HCT116 (cell line): ENCODE measurements around the gene AGAP1. TPM values are rescaled to one million over a fixed set of nuclear protein-coding genes. Genes with fewer than 3 reads are reported as not detected.

Source experiments
- ATAC-seq: fragments of 200-7000 bp; cut with Tn5 transposase; 2 replicates; pipeline ENCODE4 v1.9.1; 2020; ENCODE audit warnings: mild to moderate bottlenecking, moderate library complexity
- BruUV-seq: library from RNA; stranded (reverse); fragments of 400-500 nt; replicated peaks from 2 replicates; lab custom pipeline; 2021; lab: Mats Ljungman, UMichigan
- CTCF ChIA-PET: fragments of 300-600 bp; sonication (Branson Sonifier 250); formaldehyde crosslinking; loops from one replicate; lab custom pipeline; 2021; ENCODE audit warnings: antibody characterized with exemption; lab: Charles Lee
- POLR2A ChIA-PET: fragments of 300-600, 350-600 bp; sonication (Branson Sonifier 250); formaldehyde crosslinking; loops from one replicate; lab custom pipeline; 2021; ENCODE audit warnings: antibody characterized with exemption; lab: Charles Lee
- RAD21 ChIA-PET, 2 experiments: fragments of 300-600 bp; sonication (Branson Sonifier 250); formaldehyde crosslinking; loops; one replicate each; lab custom pipeline; 2023; ENCODE audit warnings: low total read pairs in 2 of 2; ENCODE audit not compliant: uncharacterized antibody in 2 of 2, unreplicated experiment in 2 of 2, low non-redundant PET in 1 of 2; lab: Charles Lee
- DNase-seq: peaks from one replicate; pipeline ENCODE4 v3.0.0-alpha.2; 2010; ENCODE audit warnings: low read depth, low spot score
- H2AFZ ChIP-seq: fragments of 200-600 bp; shearing (Covaris generic), sonication (generic); 2 replicates; pipeline ENCODE4 v1.6.1; 2017; ENCODE audit warnings: low read depth, mixed run types, mixed read lengths, antibody characterized with exemption, low read length; ENCODE audit not compliant: poor library complexity, severe bottlenecking
- H3K27ac ChIP-seq: 2 replicates; pipeline ENCODE4 v1.5.1; 2012; ENCODE audit warnings: low read depth, low read length
- H3K27me3 ChIP-seq: fragments of 200-600 bp; sonication (generic); 2 replicates; pipeline ENCODE4 v1.6.1; 2016; ENCODE audit warnings: mixed run types, low read length, mixed read lengths; ENCODE audit not compliant: insufficient read depth
- H3K36me3 ChIP-seq, 2 experiments: fragments of 200-500 bp in 1 of 2; fragments of 200-600 bp in 1 of 2; sonication (Bioruptor generic) in 1 of 2; sonication (generic) in 1 of 2; 2 replicates each; pipeline versions ENCODE4 v1.5.1 to v1.6.1; 2014 to 2016; ENCODE audit warnings: low read length in 2 of 2, inconsistent platforms in 1 of 2, mixed read lengths in 1 of 2, mixed run types in 1 of 2; ENCODE audit not compliant: insufficient read depth in 2 of 2, control insufficient read depth in 1 of 2
- H3K4me1 ChIP-seq, 2 experiments: fragments of 200-600 bp in 1 of 2; sonication (generic) in 1 of 2; 2 replicates each; pipeline versions ENCODE4 v1.5.1 to v1.6.1; 2012 to 2017; ENCODE audit warnings: low read length in 2 of 2, inconsistent platforms in 1 of 2, mild to moderate bottlenecking in 1 of 2, mixed read lengths in 1 of 2, mixed run types in 1 of 2, moderate library complexity in 1 of 2; ENCODE audit not compliant: insufficient read depth in 2 of 2, control insufficient read depth in 1 of 2
- H3K4me2 ChIP-seq: fragments of 200-600 bp; sonication (generic); 2 replicates; pipeline ENCODE4 v1.6.1; 2017; ENCODE audit warnings: mixed run types, low read length, mixed read lengths
- H3K4me3 ChIP-seq, 2 experiments: fragments of 200-600 bp in 1 of 2; sonication (generic) in 1 of 2; replicated peaks in 1 of 2; 2 replicates each; pipeline ENCODE4 v1.5.1; 2011 to 2016; ENCODE audit warnings: low read length in 2 of 2, control low read depth in 1 of 2, low read depth in 1 of 2, mild to moderate bottlenecking in 1 of 2, mixed read lengths in 1 of 2, mixed run types in 1 of 2
- H3K79me2 ChIP-seq: fragments of 200-600 bp; sonication (generic); 2 replicates; pipeline ENCODE4 v1.6.1; 2017; ENCODE audit warnings: mild to moderate bottlenecking, mixed run types, low read length, moderate library complexity, mixed read lengths; ENCODE audit not compliant: insufficient read depth
- H3K9ac ChIP-seq: fragments of 200-600 bp; sonication (generic); 2 replicates; pipeline ENCODE4 v1.6.1; 2016; ENCODE audit warnings: low read length, mixed read lengths
- H3K9me2 ChIP-seq: fragments of 200-600 bp; sonication (generic), shearing (Covaris generic); 2 replicates; pipeline ENCODE4 v1.6.1; 2017; ENCODE audit warnings: mixed run types, mild to moderate bottlenecking, moderate library complexity; ENCODE audit not compliant: insufficient read depth
- H3K9me3 ChIP-seq, 2 experiments: fragments of 200-500 bp in 1 of 2; fragments of 200-600 bp in 1 of 2; sonication (Bioruptor generic) in 1 of 2; sonication (generic) in 1 of 2; 2 replicates each; pipeline ENCODE4 v1.6.1; 2014 to 2017; ENCODE audit warnings: low read length in 2 of 2, mixed read lengths in 2 of 2, inconsistent platforms in 1 of 2, low read depth in 1 of 2, mild to moderate bottlenecking in 1 of 2, mixed run types in 1 of 2, moderate library complexity in 1 of 2; ENCODE audit not compliant: control insufficient read depth in 1 of 2, insufficient read depth in 1 of 2
- H4K20me1 ChIP-seq: fragments of 200-600 bp; sonication (generic), shearing (Covaris generic); 2 replicates; pipeline ENCODE4 v1.6.1; 2017; ENCODE audit warnings: mixed run types, mild to moderate bottlenecking, moderate library complexity; ENCODE audit not compliant: insufficient read depth
- ATF3 ChIP-seq: IDR thresholded peaks from 2 replicates; pipeline ENCODE4 v1.6.1; 2012
- CEBPB ChIP-seq: IDR thresholded peaks from 2 replicates; pipeline ENCODE4 v1.6.1; 2012; ENCODE audit warnings: low read depth
- EGR1 ChIP-seq: IDR thresholded peaks from 2 replicates; pipeline ENCODE4 v1.6.1; 2012; ENCODE audit warnings: low read depth
- EZH2 ChIP-seq: fragments of 200-600 bp; sonication (generic); IDR thresholded peaks from 2 replicates; pipeline ENCODE4 v1.6.1; 2017; ENCODE audit warnings: antibody characterized with exemption, mixed run types
- FOSL1 ChIP-seq: IDR thresholded peaks from 2 replicates; pipeline ENCODE4 v1.6.1; 2012; ENCODE audit warnings: low read depth
- JUND ChIP-seq: IDR thresholded peaks from 2 replicates; pipeline ENCODE4 v1.6.1; 2012
- REST ChIP-seq: IDR thresholded peaks from 2 replicates; pipeline ENCODE4 v1.6.1; 2012; ENCODE audit warnings: low read depth
- SIN3A ChIP-seq: IDR thresholded peaks from 2 replicates; pipeline ENCODE4 v1.6.1; 2012; ENCODE audit warnings: low read depth
- SRF ChIP-seq: IDR thresholded peaks from 2 replicates; pipeline ENCODE4 v1.6.1; 2012; ENCODE audit warnings: low read depth
- YY1 ChIP-seq: IDR thresholded peaks from 2 replicates; pipeline ENCODE4 v1.6.1; 2011; ENCODE audit warnings: low read length, low read depth, moderate library complexity, mild to moderate bottlenecking; ENCODE audit not compliant: insufficient replicate concordance; ENCODE audit errors: extremely low read depth
- intact Hi-C: fragments of 100-400 bp; cut with micrococcal nuclease; formaldehyde crosslinking; loops from 2 replicates; pipeline ENCODE4 v1.10.0; 2022
- total RNA-seq: library from RNA; stranded (reverse); gene quantifications from one replicate; pipeline ENCODE4 v1.2.1, GENCODE V29; 2021; ENCODE audit not compliant: unreplicated experiment

AGAP1 gene
- total RNA-seq, 1 experiment from 2014 or later = 43.8 TPM

GRCh38 chr2:236113425-236113824 is 619.6 kb downstream of the AGAP1 start:
- H3K9me3 ChIP-seq = no peaks in the 10 kb centered on the region
- no peak overlapping the region for H3K27ac ChIP-seq
- ChIA-PET POLR2A (no interaction called here), CTCF (interaction anchor here (1.2 kb wide), 1 partner anchor 67 kb away, joined by 3 read pairs; no protein-coding TSS in a partner anchor), RAD21 (no interaction called here)
- H3K9ac ChIP-seq = no peak overlapping the region
- no peak overlapping the region for H3K4me3 ChIP-seq
- TF ChIP-seq SIN3A (no peak), SRF (no peak), YY1 (no peak), FOSL1 (0 out of 2 replicates have a peak, but pooled peaks have one; percentile 7), JUND (no peak), CEBPB (0 out of 2 replicates have a peak, but pooled peaks have one; percentile 9)
- no peaks in the 10 kb centered on the region for H3K4me1 ChIP-seq
- no peaks in the 10 kb centered on the region for H3K36me3 ChIP-seq
- no peaks in the 10 kb centered on the region for H4K20me1 ChIP-seq
- BruUV-seq = no TSS peak
- no peak overlapping the region for H3K4me2 ChIP-seq
- intact Hi-C loops = no loop called here
- no peaks in the 10 kb centered on the region for H3K27me3 ChIP-seq
- DNase-seq (no peak), ATAC-seq (no peak)
- H2AFZ ChIP-seq = no peak overlapping the region
- no peaks in the 10 kb centered on the region for H3K79me2 ChIP-seq
- no peaks in the 10 kb centered on the region for H3K9me2 ChIP-seq

GRCh38 chr2:236113948-236114347 is 620.1 kb downstream of the AGAP1 start:
- ChIA-PET POLR2A (no interaction called here), CTCF (interaction anchor here (1.2 kb wide), 1 partner anchor 67 kb away, joined by 3 read pairs; no protein-coding TSS in a partner anchor), RAD21 (no interaction called here)
- Histone ChIP-seq H3K4me1 (no peaks in the 10 kb centered on the region), H3K36me3 (no peaks in the 10 kb centered on the region), H3K79me2 (no peaks in the 10 kb centered on the region), H3K4me3 (no peak overlapping the region), H3K9ac (no peak overlapping the region), H2AFZ (no peak overlapping the region), H3K27ac (no peak overlapping the region), H3K27me3 (no peaks in the 10 kb centered on the region), H3K9me2 (no peaks in the 10 kb centered on the region), H3K9me3 (no peaks in the 10 kb centered on the region), H3K4me2 (no peak overlapping the region), H4K20me1 (no peaks in the 10 kb centered on the region)
- ATAC-seq = no peak
- no TSS peak for BruUV-seq
- no peak for DNase-seq
- intact Hi-C loops = no loop called here
- TF ChIP-seq ATF3 (no peak), EGR1 (no peak), REST (no peak), EZH2 (no peak)
